GM18511 (cell line): ENCODE data around the gene C19orf25.

ENCODE experiments used
- ATAC-seq: cut with Tn5 transposase; IDR thresholded peaks from one replicate; pipeline ENCODE4 v1.9.1; 2021; ENCODE audit warnings: mild to moderate bottlenecking, moderate library complexity; ENCODE audit not compliant: unreplicated experiment

Gene C19orf25

GRCh38 chr19:1466461-1467214 lies 12.4 kb downstream of the C19orf25 start:
- no peak for ATAC-seq

- no peak for ATAC-seq
Observed at GRCh38 chr19:1466018-1466460, 13.0 kb downstream of the C19orf25 start.

- no peak for ATAC-seq
Observed at GRCh38 chr19:1465191-1466016, 13.6 kb downstream of the C19orf25 start.

GRCh38 chr19:1461862-1462261 lies 17.2 kb downstream of the C19orf25 start:
- ATAC-seq, result no peak

GRCh38 chr19:1460033-1460995 lies 18.7 kb downstream of the C19orf25 start:
- ATAC-seq, result no peak

GRCh38 chr19:1459479-1459878 lies 19.5 kb downstream of the C19orf25 start:
- ATAC-seq, result no peak

- no peak for ATAC-seq
Observed at GRCh38 chr19:1457892-1458291, 21.1 kb downstream of the C19orf25 start.

GRCh38 chr19:1457031-1457739 lies 21.8 kb downstream of the C19orf25 start:
- ATAC-seq, result no peak

GRCh38 chr19:1456121-1456900 lies 22.7 kb downstream of the C19orf25 start:
- ATAC-seq, result no peak

- no peak for ATAC-seq
Observed at GRCh38 chr19:1455336-1456120, 23.5 kb downstream of the C19orf25 start.

- no peak for ATAC-seq
Observed at GRCh38 chr19:1455002-1455335, 24.0 kb downstream of the C19orf25 start.

GRCh38 chr19:1453525-1454364 lies 25.3 kb downstream of the C19orf25 start:
- no peak for ATAC-seq

- no peak for ATAC-seq
Observed at GRCh38 chr19:1452802-1453524, 26.1 kb downstream of the C19orf25 start.

- ATAC-seq, result no peak
Observed at GRCh38 chr19:1451916-1452801, 26.9 kb downstream of the C19orf25 start.

- no peak for ATAC-seq
Observed at GRCh38 chr19:1450735-1451731, 28.0 kb downstream of the C19orf25 start.
